SK-N-SH treated with all-trans-retinoic acid at 6 μM for 48 hours (cell line): ENCODE results near the gene ASIC3.

Experiments
- ARNTL ChIP-seq: fragments of 450-650 bp; formaldehyde crosslinking; IDR thresholded peaks from 2 replicates; pipeline ENCODE4 v1.5.0; 2020; ENCODE audit warnings: low read depth, mild to moderate bottlenecking, moderate library complexity, borderline replicate concordance
- SNAI2 ChIP-seq: fragments of 250-450 bp; sonication (Bioruptor Pico); IDR thresholded peaks from 2 replicates; pipeline ENCODE4 v1.5.0; 2020; ENCODE audit warnings: mild to moderate bottlenecking, moderate library complexity
- ZC3H10 ChIP-seq: fragments of 250-450 bp; sonication (Bioruptor Pico); IDR thresholded peaks from 2 replicates; pipeline ENCODE4 v1.5.1; 2021; ENCODE audit warnings: mild to moderate bottlenecking, moderate library complexity
- ZFP30 ChIP-seq: fragments of 450-650 bp; formaldehyde crosslinking; IDR thresholded peaks from 2 replicates; pipeline ENCODE4 v1.5.0; 2022; ENCODE audit warnings: mild to moderate bottlenecking, moderate library complexity
- ZNF8 ChIP-seq: fragments of 450-650 bp; formaldehyde crosslinking; IDR thresholded peaks from 2 replicates; pipeline ENCODE4 v1.5.0; 2020; ENCODE audit warnings: mild to moderate bottlenecking, moderate library complexity
- TF ChIP-seq, protein P1 (sequence below): fragments of 250-450 bp; sonication (Bioruptor Pico); IDR thresholded peaks from 2 replicates; pipeline ENCODE4 v1.5.1; 2020; ENCODE audit warnings: low read depth, mild to moderate bottlenecking, moderate library complexity
- TF ChIP-seq, protein P2 (sequence below): fragments of 250-450 bp; sonication (Bioruptor Pico); IDR thresholded peaks from 2 replicates; pipeline ENCODE4 v1.8.0; 2020; ENCODE audit warnings: mild to moderate bottlenecking, moderate library complexity, borderline replicate concordance

DNA sequence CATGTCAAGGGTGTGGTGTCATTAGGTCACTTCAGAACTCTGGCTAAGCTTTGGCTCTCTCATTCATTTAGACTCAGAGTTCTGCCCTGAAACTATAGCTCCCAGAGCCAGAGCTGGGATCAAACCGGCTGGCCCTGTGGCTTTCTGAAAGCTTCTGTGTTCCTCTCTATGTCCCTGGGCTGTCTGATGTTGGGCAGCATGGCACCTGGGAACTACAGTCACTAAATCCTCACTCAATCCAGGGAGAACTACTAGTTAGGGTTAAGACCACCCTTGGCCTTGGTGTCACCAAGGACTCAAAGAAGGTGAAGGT lies 37.3 kb upstream of the ASIC3 start:
- TF ChIP-seq ARNTL (CRISPR knock-in tag) (no peak), ZC3H10 (CRISPR knock-in tag) (no peak), SNAI2 (CRISPR knock-in tag) (no peak), ZFP30 (CRISPR knock-in tag) (no peak), ZNF8 (no peak)
- TF ChIP-seq, protein P1, sequence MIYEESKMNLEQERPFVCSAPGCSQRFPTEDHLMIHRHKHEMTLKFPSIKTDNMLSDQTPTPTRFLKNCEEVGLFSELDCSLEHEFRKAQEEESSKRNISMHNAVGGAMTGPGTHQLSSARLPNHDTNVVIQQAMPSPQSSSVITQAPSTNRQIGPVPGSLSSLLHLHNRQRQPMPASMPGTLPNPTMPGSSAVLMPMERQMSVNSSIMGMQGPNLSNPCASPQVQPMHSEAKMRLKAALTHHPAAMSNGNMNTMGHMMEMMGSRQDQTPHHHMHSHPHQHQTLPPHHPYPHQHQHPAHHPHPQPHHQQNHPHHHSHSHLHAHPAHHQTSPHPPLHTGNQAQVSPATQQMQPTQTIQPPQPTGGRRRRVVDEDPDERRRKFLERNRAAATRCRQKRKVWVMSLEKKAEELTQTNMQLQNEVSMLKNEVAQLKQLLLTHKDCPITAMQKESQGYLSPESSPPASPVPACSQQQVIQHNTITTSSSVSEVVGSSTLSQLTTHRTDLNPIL (CRISPR knock-in tag): no peak
- TF ChIP-seq, protein P2, sequence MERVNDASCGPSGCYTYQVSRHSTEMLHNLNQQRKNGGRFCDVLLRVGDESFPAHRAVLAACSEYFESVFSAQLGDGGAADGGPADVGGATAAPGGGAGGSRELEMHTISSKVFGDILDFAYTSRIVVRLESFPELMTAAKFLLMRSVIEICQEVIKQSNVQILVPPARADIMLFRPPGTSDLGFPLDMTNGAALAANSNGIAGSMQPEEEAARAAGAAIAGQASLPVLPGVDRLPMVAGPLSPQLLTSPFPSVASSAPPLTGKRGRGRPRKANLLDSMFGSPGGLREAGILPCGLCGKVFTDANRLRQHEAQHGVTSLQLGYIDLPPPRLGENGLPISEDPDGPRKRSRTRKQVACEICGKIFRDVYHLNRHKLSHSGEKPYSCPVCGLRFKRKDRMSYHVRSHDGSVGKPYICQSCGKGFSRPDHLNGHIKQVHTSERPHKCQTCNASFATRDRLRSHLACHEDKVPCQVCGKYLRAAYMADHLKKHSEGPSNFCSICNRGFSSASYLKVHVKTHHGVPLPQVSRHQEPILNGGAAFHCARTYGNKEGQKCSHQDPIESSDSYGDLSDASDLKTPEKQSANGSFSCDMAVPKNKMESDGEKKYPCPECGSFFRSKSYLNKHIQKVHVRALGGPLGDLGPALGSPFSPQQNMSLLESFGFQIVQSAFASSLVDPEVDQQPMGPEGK: no peak
